Omental fat pad (tissue), 4 donors: Measurements from ENCODE around the gene DES. TPM values are rescaled to one million over a fixed set of nuclear protein-coding genes. Genes with fewer than 3 reads are reported as not detected.

Source experiments
- ATAC-seq: fragments of 150-250 bp; one replicate; pipeline ENCODE4 v1.9.1; 2016; ENCODE audit warnings: mild to moderate bottlenecking, moderate library complexity; ENCODE audit not compliant: low FRiP score
- DNase-seq: peaks from one replicate; pipeline ENCODE4 v3.0.0-alpha.2; 2019; ENCODE audit warnings: low spot score
- CTCF ChIP-seq, 3 donors: fragments of 450-650 bp; IDR thresholded peaks; one replicate each; pipeline ENCODE4 v1.5.1; 2016 to 2017; ENCODE audit warnings: antibody characterized with exemption in 3 of 3, mild to moderate bottlenecking in 3 of 3, moderate library complexity in 2 of 3
- total RNA-seq, 4 donors: library from RNA; depleted of rRNA; stranded (reverse); fragments of >200 nt; gene quantifications; one replicate each; pipeline ENCODE4 v1.1.0, GENCODE V29; 2016

DES gene
- total RNA-seq, 4 donors from 2014 or later: 39.4 to 292 (median 182) TPM

DNA sequence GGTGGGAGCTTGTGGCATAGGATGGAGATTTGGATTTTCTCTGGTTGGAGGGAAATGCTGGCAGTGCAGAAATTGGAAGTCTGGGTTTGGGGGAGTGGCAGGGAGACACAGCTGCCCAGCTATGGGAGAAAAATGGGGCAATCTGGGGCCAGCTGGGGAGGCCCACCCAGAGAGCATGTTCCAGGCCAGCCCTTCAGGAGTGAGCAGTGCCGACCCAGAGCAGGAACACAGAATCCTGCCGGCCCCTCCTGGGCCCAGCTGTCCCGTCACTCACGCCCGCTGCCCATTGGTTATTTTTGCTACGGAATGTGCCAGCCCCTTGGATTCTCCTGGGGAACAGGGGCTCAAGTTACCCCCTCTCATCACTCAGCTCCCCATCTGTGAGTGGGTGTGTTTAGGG, 21.3 kb downstream of the DES start:
- no peak for TF ChIP-seq CTCF (IDR thresholded peaks at IDR 0.05)
- DNase-seq: no peak
- ATAC-seq: no peak

- DNase-seq (no peak), ATAC-seq (peak; percentile 4)
- TF ChIP-seq CTCF (IDR thresholded peaks at IDR 0.05): no peak
Observed at GRCh38 chr2:219440388-219441256, 22.4 kb downstream of the DES start.

GRCh38 chr2:219441451-219442255, 23.5 kb downstream of the DES start:
- peak; percentile 60 for ATAC-seq
- no peak for TF ChIP-seq CTCF (IDR thresholded peaks at IDR 0.05)
- no peak for DNase-seq

- ATAC-seq (no peak), DNase-seq (no peak)
- TF ChIP-seq CTCF (IDR thresholded peaks at IDR 0.05): no peak
Observed at GRCh38 chr2:219442256-219443015, 24.3 kb downstream of the DES start.

- no peak for TF ChIP-seq CTCF (IDR thresholded peaks at IDR 0.05)
- no peak for ATAC-seq
- no peak for DNase-seq
Observed at GRCh38 chr2:219443016-219443696, 25.0 kb downstream of the DES start.

- ATAC-seq (no peak), DNase-seq (no peak)
- TF ChIP-seq CTCF (IDR thresholded peaks at IDR 0.05): no peak
Observed at GRCh38 chr2:219443697-219444023, 25.5 kb downstream of the DES start.
